SK-N-MC (cell line): ENCODE results near the gene SLC47A2.

ENCODE experiments used
- EZH2 ChIP-seq: fragments of 200-600 bp; sonication (generic); IDR thresholded peaks from one replicate; pipeline ENCODE4 v1.6.1; 2017; ENCODE audit warnings: antibody characterized with exemption
- POLR2AphosphoS5 ChIP-seq: IDR thresholded peaks from 2 replicates; pipeline ENCODE4 v1.6.1; 2012; ENCODE audit warnings: mild to moderate bottlenecking, low read depth, low read length, borderline replicate concordance

GRCh38 chr17:19648475-19649273, 67.7 kb downstream of the SLC47A2 start, which contains the start of gene ALDH3A2:
- TF ChIP-seq POLR2AphosphoS5 (peak; percentile 68; the same call in 1 of the 2 replicates), EZH2 (no peak)
